Peyer's patch (tissue), 4 donors: ENCODE results near the gene MSANTD4. TPM values are rescaled to one million over a fixed set of nuclear protein-coding genes. Genes with fewer than 3 reads are reported as not detected.

ENCODE experiments used
- DNase-seq, 3 donors: peaks; one replicate each; pipeline ENCODE4 v3.0.0-alpha.2; 2017 to 2019
- H3K27ac ChIP-seq, 4 donors: fragments of 200-600 bp; sonication (generic); one replicate each; pipeline ENCODE4 v1.5.1; 2016 to 2019
- H3K27me3 ChIP-seq, 2 donors: fragments of 200-600 bp; sonication (generic); one replicate each; pipeline ENCODE4 v1.5.1; 2019
- H3K36me3 ChIP-seq, 3 donors: fragments of 200-600 bp; sonication (generic); one replicate each; pipeline ENCODE4 v1.5.1; 2016 to 2019
- H3K4me1 ChIP-seq, 4 donors: fragments of 200-600 bp; sonication (generic); one replicate each; pipeline ENCODE4 v1.5.1; 2016 to 2019
- H3K4me3 ChIP-seq, 4 donors: fragments of 200-600 bp; sonication (generic); 1 replicate in 3 of 4; 2 replicates in 1 of 4; pipeline ENCODE4 v1.5.1; 2016 to 2019; ENCODE audit warnings: mild to moderate bottlenecking in 1 of 4
- H3K9me3 ChIP-seq, 4 donors: fragments of 200-600 bp; sonication (generic); one replicate each; pipeline ENCODE4 v1.5.1; 2016 to 2019; ENCODE audit warnings: mild to moderate bottlenecking in 1 of 4
- POLR2A ChIP-seq, 2 donors: fragments of 450-650 bp; IDR thresholded peaks; one replicate each; pipeline ENCODE4 v1.5.1; 2017; ENCODE audit warnings: antibody characterized with exemption in 2 of 2, mild to moderate bottlenecking in 2 of 2, moderate library complexity in 2 of 2
- total RNA-seq, 4 donors: library from RNA; depleted of rRNA; stranded (reverse); fragments of >200 nt; gene quantifications; one replicate each; pipeline ENCODE4 v1.1.0, GENCODE V29; 2016
- TF ChIP-seq, protein P1 (sequence below), 6 experiments: fragments of 450-650 bp in 4 of 6; fragments of 200-600 bp in 2 of 6; sonication (generic) in 1 of 6; IDR thresholded peaks; one replicate each; pipeline ENCODE4 v1.5.1; 2017 to 2019; ENCODE audit warnings: antibody characterized with exemption in 6 of 6, mild to moderate bottlenecking in 3 of 6, moderate library complexity in 1 of 6

The MSANTD4 gene
- total RNA-seq, 4 donors from 2014 or later: 6.9 to 79.2 (median 12.8) TPM

DNA sequence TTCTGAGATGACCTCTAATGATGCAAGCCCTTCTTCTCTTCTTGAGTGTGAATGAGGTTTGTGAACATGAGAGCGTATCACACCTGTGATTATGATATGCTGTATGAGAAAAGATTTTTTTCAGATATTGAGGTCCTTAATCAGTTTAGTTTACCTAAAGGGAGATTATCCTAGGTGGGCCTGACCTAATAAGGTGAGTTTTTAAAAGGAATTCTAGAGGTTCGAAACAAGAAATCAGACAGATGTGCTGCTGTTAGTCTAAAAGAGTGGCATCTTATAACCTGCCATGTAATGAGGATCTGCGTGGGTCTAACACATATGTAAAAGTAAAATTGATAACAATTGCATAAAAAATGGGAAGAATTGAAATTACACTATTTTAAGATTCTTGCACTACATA is 33.8 kb downstream of the MSANTD4 start:
- no peak overlapping the region for H3K27ac ChIP-seq
- no peaks in the 10 kb centered on the region for H3K36me3 ChIP-seq
- DNase-seq: no peak
- no peaks in the 10 kb centered on the region for H3K9me3 ChIP-seq
- TF ChIP-seq POLR2A (IDR thresholded peaks at IDR 0.05): no peak
- TF ChIP-seq, protein P1, sequence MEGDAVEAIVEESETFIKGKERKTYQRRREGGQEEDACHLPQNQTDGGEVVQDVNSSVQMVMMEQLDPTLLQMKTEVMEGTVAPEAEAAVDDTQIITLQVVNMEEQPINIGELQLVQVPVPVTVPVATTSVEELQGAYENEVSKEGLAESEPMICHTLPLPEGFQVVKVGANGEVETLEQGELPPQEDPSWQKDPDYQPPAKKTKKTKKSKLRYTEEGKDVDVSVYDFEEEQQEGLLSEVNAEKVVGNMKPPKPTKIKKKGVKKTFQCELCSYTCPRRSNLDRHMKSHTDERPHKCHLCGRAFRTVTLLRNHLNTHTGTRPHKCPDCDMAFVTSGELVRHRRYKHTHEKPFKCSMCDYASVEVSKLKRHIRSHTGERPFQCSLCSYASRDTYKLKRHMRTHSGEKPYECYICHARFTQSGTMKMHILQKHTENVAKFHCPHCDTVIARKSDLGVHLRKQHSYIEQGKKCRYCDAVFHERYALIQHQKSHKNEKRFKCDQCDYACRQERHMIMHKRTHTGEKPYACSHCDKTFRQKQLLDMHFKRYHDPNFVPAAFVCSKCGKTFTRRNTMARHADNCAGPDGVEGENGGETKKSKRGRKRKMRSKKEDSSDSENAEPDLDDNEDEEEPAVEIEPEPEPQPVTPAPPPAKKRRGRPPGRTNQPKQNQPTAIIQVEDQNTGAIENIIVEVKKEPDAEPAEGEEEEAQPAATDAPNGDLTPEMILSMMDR (IDR thresholded peaks at IDR 0.05): no peak
- H3K4me3 ChIP-seq: no peak overlapping the region
- H3K27me3 ChIP-seq: no peaks in the 10 kb centered on the region
- H3K4me1 ChIP-seq: no peaks in the 10 kb centered on the region

DNA sequence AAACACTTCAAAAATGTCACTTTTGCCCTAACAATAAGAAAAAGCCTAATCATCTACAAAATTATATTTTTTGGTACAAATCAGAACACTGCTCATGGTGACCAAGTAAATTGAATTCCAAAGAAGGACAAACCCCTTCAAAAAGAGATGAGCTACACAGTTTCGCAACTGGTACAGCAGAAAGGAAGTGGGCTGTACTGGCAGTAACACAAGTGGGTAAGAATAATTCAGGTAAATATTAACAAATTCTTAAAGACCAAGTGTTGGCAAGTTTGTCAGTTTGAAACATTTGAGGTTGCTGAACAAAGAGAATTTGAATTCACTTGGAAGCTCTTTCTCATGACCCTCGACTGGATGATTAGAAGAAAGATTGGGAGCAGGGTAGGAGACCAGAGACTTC is 35.5 kb downstream of the MSANTD4 start:
- Histone ChIP-seq H3K36me3 (no peaks in the 10 kb centered on the region), H3K9me3 (no peaks in the 10 kb centered on the region), H3K27ac (no peak overlapping the region), H3K27me3 (no peaks in the 10 kb centered on the region), H3K4me3 (no peak overlapping the region), H3K4me1 (no peaks in the 10 kb centered on the region)
- DNase-seq: no peak
- TF ChIP-seq, protein P1 (IDR thresholded peaks at IDR 0.05): no peak
- no peak for TF ChIP-seq POLR2A (IDR thresholded peaks at IDR 0.05)

DNA sequence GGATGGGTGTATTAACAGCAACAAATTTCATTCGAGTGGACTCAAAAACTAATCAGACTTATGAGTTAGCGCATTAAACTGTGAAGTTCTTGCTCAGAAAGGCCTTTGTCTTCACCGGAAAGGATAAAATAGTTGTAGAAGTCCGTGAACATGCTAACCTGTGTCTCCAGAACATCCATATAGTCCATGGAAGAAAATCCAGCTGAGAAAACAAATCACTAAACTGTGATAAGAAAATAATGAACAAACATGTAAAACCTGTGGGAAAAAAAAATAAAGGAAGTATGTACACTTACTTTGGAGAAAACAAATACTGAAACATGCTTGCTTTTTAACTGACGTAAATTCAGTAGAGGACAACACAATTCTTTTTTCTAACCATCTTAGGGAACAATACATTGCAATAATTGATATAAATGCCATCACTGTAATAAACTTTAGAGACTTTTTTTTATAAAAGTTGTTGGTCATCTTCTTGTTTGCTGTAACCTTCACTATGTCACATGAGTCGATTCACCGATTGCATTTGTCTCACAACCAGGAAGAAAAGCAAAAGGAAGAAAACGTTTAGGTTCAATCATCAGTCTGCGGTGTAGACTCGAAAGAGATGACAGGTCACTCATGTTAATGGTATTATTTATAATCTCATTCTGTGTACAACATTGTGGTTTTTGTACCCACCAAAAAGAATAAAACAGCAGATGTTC is 41.9 kb downstream of the MSANTD4 start:
- H3K36me3 ChIP-seq: no peaks in the 10 kb centered on the region
- H3K4me3 ChIP-seq: no peak overlapping the region
- H3K9me3 ChIP-seq: no peaks in the 10 kb centered on the region
- no peak overlapping the region for H3K27ac ChIP-seq
- TF ChIP-seq, protein P1 (IDR thresholded peaks at IDR 0.05): no peak
- no peak for TF ChIP-seq POLR2A (IDR thresholded peaks at IDR 0.05)
- H3K4me1 ChIP-seq: no peaks in the 10 kb centered on the region
- no peaks in the 10 kb centered on the region for H3K27me3 ChIP-seq
- no peak for DNase-seq

DNA sequence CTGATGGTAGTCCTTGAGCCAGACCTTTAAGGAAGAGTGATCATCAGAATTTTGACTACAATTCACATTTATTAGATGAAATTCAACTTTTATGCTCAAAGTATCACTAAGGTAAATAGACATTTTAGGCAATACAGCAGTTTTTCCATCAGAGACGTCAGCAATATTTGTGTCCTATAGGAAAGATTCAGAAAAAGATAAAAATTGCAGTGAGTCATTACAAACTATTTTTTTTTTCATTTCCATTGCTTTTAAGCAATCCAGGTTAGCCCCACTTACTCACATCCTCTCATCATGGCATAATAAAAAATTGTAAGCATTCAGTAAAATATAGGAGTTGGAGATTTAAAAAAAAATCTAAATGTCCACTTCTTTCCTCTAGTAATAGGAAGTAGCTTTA is 46.9 kb downstream of the MSANTD4 start:
- DNase-seq: no peak

DNA sequence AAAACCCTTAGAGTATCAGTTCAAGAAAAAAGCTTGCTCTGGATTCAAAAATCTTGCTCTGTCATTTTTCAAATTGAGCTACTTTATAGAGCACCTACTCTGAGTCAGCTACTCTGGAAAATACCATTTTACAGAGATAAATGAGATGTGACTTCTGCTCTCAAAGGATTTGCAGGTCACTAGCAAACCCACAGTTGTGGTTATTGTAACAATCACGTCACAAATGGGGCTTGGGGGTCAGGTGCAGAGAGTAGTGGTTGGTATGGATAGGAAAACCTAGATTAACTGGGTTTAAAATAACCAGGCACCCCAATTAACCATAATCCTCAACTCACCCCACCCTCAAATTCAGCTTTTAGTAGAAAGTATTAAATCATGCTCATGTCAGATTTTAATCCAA is 52.3 kb downstream of the MSANTD4 start:
- H3K27ac ChIP-seq: no peak overlapping the region

More for the DNA sequence above, 46.9 kb downstream of the MSANTD4 start:
- H3K4me3 ChIP-seq: no peak overlapping the region
- no peaks in the 10 kb centered on the region for H3K9me3 ChIP-seq
- H3K4me1 ChIP-seq: no peaks in the 10 kb centered on the region
- no peaks in the 10 kb centered on the region for H3K36me3 ChIP-seq
- H3K27ac ChIP-seq: no peak overlapping the region
- H3K27me3 ChIP-seq: no peaks in the 10 kb centered on the region
- TF ChIP-seq POLR2A (IDR thresholded peaks at IDR 0.05): no peak
- TF ChIP-seq, protein P1 (IDR thresholded peaks at IDR 0.05): no peak

More for the DNA sequence above, 52.3 kb downstream of the MSANTD4 start:
- no peak for DNase-seq
- no peaks in the 10 kb centered on the region for H3K9me3 ChIP-seq
- no peak overlapping the region for H3K4me3 ChIP-seq
- no peaks in the 10 kb centered on the region for H3K27me3 ChIP-seq
- no peaks in the 10 kb centered on the region for H3K36me3 ChIP-seq
- H3K4me1 ChIP-seq: no peaks in the 10 kb centered on the region
- TF ChIP-seq, protein P1 (IDR thresholded peaks at IDR 0.05): no peak
- no peak for TF ChIP-seq POLR2A (IDR thresholded peaks at IDR 0.05)
